DND-41 (cell line): Measurements from ENCODE around the gene TGFB3.

ENCODE experiments used
- ATAC-seq: fragments of 200-7000 bp; cut with Tn5 transposase; 3 replicates; pipeline ENCODE4 v1.9.1; 2021; ENCODE audit warnings: low read depth; ENCODE audit not compliant: insufficient read depth
- DNase-seq: peaks from one replicate; pipeline ENCODE4 v3.0.0-alpha.2; 2020
- H2AFZ ChIP-seq: 2 replicates; pipeline ENCODE4 v1.6.0; 2012; ENCODE audit warnings: low read depth, low read length
- H3K27ac ChIP-seq: 2 replicates; pipeline ENCODE4 v1.5.1; 2012; ENCODE audit warnings: low read length, inconsistent platforms
- H3K27me3 ChIP-seq: fragments of 200-600 bp; sonication (generic); 2 replicates; pipeline ENCODE4 v1.6.0; 2012; ENCODE audit warnings: low read length, mild to moderate bottlenecking, inconsistent platforms; ENCODE audit not compliant: insufficient read depth, poor library complexity
- H3K36me3 ChIP-seq: 2 replicates; pipeline ENCODE4 v1.5.1; 2012; ENCODE audit warnings: low read length, inconsistent platforms; ENCODE audit not compliant: insufficient read depth
- H3K4me1 ChIP-seq: 2 replicates; pipeline ENCODE4 v1.5.1; 2012; ENCODE audit warnings: mild to moderate bottlenecking, low read length; ENCODE audit not compliant: insufficient read depth
- H3K4me2 ChIP-seq: 2 replicates; pipeline ENCODE4 v1.6.0; 2012; ENCODE audit warnings: mild to moderate bottlenecking, moderate library complexity, low read length, inconsistent platforms; ENCODE audit not compliant: insufficient read depth
- H3K4me3 ChIP-seq, 2 experiments: fragments of 200-600 bp in 1 of 2; shearing (Covaris generic) in 1 of 2; 2 replicates each; pipeline ENCODE4 v1.5.1; 2012 to 2016; ENCODE audit warnings: inconsistent platforms in 2 of 2, low read length in 2 of 2, mild to moderate bottlenecking in 2 of 2, low read depth in 1 of 2, moderate library complexity in 1 of 2
- H3K79me2 ChIP-seq: 2 replicates; pipeline ENCODE4 v1.6.0; 2012; ENCODE audit warnings: low read length, inconsistent platforms; ENCODE audit not compliant: insufficient read depth
- H3K9ac ChIP-seq: 2 replicates; pipeline ENCODE4 v1.6.0; 2012; ENCODE audit warnings: low read depth, mild to moderate bottlenecking, inconsistent platforms, low read length, moderate library complexity
- H3K9me3 ChIP-seq: 2 replicates; pipeline ENCODE4 v1.5.1; 2012; ENCODE audit warnings: low read length, moderate library complexity, mild to moderate bottlenecking, inconsistent platforms; ENCODE audit not compliant: insufficient read depth, severe bottlenecking
- H4K20me1 ChIP-seq: 2 replicates; pipeline ENCODE4 v1.6.0; 2012; ENCODE audit warnings: low read length; ENCODE audit not compliant: insufficient read depth
- CTCF ChIP-seq: IDR thresholded peaks from 2 replicates; pipeline ENCODE4 v1.5.1; 2012; ENCODE audit warnings: borderline replicate concordance, low read length, moderate library complexity, mild to moderate bottlenecking; ENCODE audit not compliant: poor library complexity, severe bottlenecking; ENCODE audit errors: extremely low read depth
- EZH2 ChIP-seq: IDR thresholded peaks from 3 replicates; pipeline ENCODE4 v1.6.1; 2012; ENCODE audit warnings: borderline replicate concordance, low read depth, mild to moderate bottlenecking, moderate library complexity, low read length, inconsistent platforms; ENCODE audit not compliant: severe bottlenecking

The TGFB3 gene

GRCh38 chr14:75984674-75985073 lies 2.9 kb upstream of the TGFB3 start:
- Histone ChIP-seq H2AFZ (no peak overlapping the region), H3K79me2 (0 out of 2 replicates have a peak, but pooled peaks cover 2% of the 10 kb centered on the region), H3K4me1 (peaks cover 42% of the 10 kb centered on the region), H3K27ac (no peak overlapping the region), H4K20me1 (no peaks in the 10 kb centered on the region), H3K9me3 (no peaks in the 10 kb centered on the region), H3K27me3 (peaks cover 4% of the 10 kb centered on the region), H3K4me3 (no peak overlapping the region), H3K9ac (no peak overlapping the region), H3K4me2 (peak overlapping the region; percentile 96; the same call in 1 of the 2 replicates), H3K36me3 (no peaks in the 10 kb centered on the region)
- TF ChIP-seq CTCF: no peak
- no peak for TF ChIP-seq EZH2
- DNase-seq: no peak
- no peak for ATAC-seq

DNA sequence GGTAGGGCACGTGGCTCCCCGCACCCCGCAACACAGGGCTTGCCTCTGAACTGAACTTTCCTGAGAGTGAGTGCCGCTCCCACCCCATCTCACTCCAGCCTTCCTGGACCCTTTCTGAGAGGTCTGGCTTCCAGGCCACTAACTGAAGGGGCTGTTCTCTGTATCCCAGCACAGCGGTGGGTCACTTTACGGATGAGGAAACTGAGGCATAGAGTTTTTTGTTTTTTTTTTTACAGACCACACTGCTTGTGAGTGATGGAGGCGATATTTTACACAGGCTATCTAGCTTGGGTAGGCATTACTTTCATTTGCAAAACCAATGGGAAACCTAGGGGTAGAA lies 1.2 kb upstream of the TGFB3 start:
- peak overlapping the region; percentile 68 for H3K4me2 ChIP-seq
- H2AFZ ChIP-seq: peak overlapping the region; percentile 60; the same call in 1 of the 2 replicates
- H4K20me1 ChIP-seq: 0 out of 2 replicates have a peak, but pooled peaks cover 3% of the 10 kb centered on the region
- ATAC-seq: no peak
- DNase-seq: no peak
- peak overlapping the region in 1 of 2 experiments; percentile 60; a peak in 2 of 4 replicates for H3K4me3 ChIP-seq
- peaks cover 4% of the 10 kb centered on the region for H3K27me3 ChIP-seq
- H3K79me2 ChIP-seq: 0 out of 2 replicates have a peak, but pooled peaks cover 2% of the 10 kb centered on the region
- H3K9me3 ChIP-seq: no peaks in the 10 kb centered on the region
- H3K36me3 ChIP-seq: no peaks in the 10 kb centered on the region
- peaks cover 44% of the 10 kb centered on the region for H3K4me1 ChIP-seq
- H3K27ac ChIP-seq: no peak overlapping the region
- H3K9ac ChIP-seq: peak overlapping the region; percentile 36; the same call in 1 of the 2 replicates
- TF ChIP-seq EZH2 (no peak), CTCF (no peak)

- H3K9ac ChIP-seq: peak overlapping the region; percentile 67
- peak; percentile 80 for DNase-seq
These were observed 647 bp upstream of the TGFB3 start for GRCh38 chr14:75982266-75983018.

More at GRCh38 chr14:75982266-75983018, 647 bp upstream of the TGFB3 start:
- H2AFZ ChIP-seq: peak overlapping the region; percentile 85
- H3K4me3 ChIP-seq: peak overlapping the region; percentile 43 to 60; a peak in 3 of 4 replicates
- H4K20me1 ChIP-seq: 0 out of 2 replicates have a peak, but pooled peaks cover 3% of the 10 kb centered on the region
- peaks cover 4% of the 10 kb centered on the region for H3K27me3 ChIP-seq
- no peaks in the 10 kb centered on the region for H3K36me3 ChIP-seq
- peak overlapping the region; percentile 68 for H3K4me2 ChIP-seq
- H3K27ac ChIP-seq: peak overlapping the region; percentile 38; the same call in 1 of the 2 replicates
- H3K79me2 ChIP-seq: 0 out of 2 replicates have a peak, but pooled peaks cover 2% of the 10 kb centered on the region
- H3K4me1 ChIP-seq: peaks cover 44% of the 10 kb centered on the region
- ATAC-seq: peak; percentile 78
- peak; percentile 69 for TF ChIP-seq CTCF
- TF ChIP-seq EZH2: no peak
- H3K9me3 ChIP-seq: no peaks in the 10 kb centered on the region
